Measurements from ENCODE around the gene RASGEF1C.

Gene RASGEF1C

DNA sequence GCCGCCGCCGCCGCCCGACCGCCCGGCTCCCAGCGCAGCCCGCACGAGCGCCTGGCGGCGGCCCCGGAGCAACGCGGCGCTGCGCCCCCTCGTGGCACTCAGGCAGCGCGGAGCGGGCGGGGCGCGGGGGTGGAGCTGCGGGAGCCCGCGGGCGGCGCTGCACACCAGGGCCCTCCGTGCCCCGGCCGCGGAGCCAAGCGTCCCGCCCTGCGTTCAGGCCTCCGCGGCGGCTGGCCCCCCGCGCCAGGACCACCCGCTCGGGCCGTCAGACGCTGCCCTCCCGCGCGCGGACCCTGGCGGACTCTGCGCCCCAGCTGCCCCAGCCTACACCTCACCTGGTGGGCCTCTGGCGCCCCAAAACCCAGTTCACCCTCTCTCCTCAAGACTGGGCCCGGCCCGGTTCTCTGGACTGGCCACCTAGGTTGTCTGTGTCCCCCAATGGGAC is at the start of gene RASGEF1C:
Gene RASGEF1C (minus strand): TSS at position 75 of the 445 bp plus-strand sequence. CDS start 71,159 bp downstream, outside the sequence.
- DNase-seq (ENCODE audit: low spot score), result peak; percentile 44

DNA sequence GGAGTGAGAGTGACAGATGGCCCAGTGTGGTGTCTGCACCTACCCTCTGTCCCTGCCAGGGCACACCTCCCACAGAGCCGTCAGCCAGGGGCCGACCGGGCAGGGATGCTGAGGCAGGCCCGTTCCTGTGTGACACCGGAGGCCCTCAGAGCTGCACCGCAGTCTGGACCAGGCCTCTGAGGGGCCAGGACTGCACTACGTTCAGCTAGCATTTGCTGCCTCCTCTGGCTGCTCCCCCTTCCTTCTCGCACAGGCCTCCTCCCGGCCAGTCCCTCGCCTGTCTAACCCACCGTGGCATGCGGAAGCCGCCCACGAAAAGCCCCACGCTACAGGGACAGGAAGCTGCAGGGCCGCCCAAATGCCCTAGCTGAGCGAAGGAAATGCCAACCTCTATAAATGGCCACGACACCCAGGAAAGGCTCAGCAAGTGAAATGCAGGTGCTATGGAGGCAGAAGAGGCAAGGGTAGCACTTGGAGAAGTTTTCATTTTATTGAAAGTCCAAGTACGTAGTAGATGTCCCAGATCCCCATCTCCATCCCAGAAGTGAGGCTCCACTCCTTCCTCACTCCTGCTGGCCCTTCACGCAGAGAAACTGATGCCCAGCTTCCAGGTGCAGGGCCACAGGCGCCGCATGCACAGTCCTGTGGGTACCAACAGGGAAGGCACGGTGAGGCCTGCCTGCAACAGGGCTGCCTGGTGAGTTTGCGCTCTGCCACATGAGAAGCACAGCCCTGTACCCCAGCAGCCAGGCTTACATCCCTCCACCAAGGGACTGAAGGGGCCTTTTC is 44.2 kb upstream of the RASGEF1C start:
- no peak for DNase-seq (ENCODE audit: low spot score)

DNA sequence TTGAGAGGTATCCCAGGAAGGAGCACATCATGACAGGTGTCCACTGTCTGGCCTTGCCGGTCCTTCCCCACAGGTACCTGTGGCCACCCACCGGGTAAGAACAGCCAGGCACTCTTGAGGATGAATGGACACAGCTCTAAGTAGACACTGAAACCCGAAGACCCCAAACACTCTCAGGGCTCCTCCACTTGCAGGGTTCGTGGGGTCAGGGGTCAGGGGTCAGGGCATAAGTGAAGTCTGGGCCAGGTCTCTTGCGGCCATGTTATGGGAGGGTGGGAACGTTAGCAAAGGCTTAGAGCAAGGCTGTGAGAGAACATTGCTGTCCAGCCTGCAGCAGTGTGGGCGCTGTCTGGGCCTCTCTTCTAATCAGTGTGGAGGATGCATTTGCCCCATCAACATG is 42.9 kb upstream of the RASGEF1C start:
- DNase-seq (ENCODE audit: low spot score), result no peak

DNA sequence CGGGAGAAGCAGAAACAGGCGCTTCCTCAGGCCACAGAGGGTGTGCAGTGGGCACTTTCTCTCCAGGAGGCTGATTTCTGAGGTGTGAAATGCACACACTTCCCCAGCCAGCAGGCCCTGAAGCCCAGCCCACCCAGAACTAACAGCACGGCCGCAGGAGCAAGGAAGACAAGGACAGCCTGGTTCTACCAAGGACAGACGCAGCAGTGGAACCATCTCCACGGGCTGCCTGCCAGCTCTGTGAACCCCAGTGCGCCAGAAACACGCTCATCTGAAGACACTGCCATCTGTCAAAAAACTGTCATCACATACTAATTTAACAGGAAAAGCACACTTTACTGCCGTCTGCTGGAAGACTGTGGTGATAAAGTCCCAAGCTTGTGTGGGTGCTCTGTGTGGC is 42.1 kb upstream of the RASGEF1C start:
- DNase-seq (ENCODE audit: low spot score), result no peak

DNA sequence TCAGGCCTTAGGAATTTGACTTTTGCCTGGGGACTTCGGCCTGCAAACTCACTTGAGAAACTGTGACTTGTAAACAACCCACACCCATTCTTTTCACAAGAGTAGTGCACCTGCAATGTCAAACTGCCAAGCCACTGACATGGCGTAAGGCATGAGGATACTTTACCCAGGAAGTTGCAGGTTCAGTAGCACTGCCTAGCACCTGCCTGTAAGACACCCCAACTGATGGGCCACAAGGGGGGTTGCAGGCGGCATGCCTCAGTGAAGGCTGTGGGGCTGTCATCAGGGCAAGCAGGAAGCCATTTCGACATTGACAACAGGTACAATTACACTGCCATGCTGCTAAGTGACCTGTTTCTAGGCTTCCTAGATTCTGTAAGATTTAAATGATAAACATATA is 41.3 kb upstream of the RASGEF1C start:
- no peak for DNase-seq (ENCODE audit: low spot score)

DNA sequence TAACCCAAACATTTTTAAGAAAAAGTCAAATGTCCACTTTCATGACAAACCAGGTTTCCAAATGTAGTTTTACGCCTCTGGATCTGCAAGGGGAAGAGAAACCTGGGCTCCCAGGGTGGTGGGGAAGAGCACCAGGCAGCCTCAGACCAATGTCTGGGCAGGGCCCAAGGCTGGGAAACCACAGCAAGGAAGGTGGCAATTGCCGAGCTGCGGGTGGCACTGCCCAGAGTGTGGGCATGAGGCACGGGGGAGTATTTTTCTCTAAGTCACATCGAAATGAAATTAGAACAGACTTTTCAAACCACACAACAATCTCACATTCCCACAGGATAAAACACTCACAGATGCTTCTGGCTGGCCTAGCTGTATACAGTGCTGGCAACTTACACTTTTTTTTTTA is 32.6 kb upstream of the RASGEF1C start:
- DNase-seq (ENCODE audit: low spot score), result no peak

DNA sequence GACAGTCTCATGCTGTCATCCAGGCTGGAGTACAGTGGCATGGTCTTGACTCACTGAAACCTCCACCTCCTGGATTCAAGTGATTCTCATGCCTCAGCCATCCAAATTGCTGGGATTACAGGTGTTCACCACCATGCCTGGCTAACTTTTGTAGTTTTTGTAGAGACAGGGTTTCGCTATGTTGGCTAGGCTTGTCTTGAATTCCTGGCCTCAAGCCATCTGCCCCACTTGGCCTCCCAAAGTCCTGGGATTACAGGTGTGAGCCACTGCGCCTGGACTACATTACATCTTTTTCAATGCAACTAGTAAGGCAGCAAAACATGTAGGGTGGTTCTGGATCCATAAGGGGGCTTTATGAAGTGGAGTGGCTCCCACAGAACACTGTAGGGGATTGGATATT is 29.6 kb upstream of the RASGEF1C start:
- no peak for DNase-seq (ENCODE audit: low spot score)

DNA sequence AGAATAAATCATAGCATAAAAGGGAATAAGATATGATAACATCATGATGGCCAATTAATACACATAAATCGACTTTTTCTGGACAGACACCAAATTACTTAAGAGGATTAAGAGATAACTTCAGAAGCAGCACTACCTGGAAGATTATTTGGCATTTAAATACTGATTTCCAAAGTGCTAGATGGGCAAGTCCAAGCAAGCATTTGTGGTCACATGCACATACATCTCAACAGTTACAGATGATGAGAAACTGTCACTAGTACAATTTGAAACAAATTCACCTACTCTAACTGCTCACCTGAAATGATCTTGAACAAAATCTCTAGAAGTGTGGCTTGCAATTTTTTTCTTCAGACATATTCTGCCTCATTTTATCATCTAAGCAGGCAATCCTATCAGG is 26.8 kb upstream of the RASGEF1C start:
- DNase-seq (ENCODE audit: low spot score), result no peak

DNA sequence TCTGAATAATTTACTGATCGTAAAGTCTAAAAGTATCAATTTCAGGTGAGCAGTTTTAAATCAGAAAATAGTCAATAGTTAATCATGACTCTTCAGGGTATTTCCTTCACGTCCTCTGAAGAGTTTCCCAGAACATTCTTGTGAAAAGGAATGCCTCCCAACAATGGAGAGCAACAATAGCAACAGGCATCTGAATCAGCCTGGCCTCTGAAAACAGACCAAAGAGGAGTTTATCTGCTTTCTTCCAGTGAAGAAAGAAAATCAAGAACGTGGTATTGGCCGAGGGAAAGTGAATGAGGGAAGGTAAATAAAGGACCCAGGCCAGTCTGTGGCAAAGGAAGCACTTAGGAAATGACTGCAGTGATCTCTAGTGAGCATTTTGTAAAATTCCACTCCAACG is 26.1 kb upstream of the RASGEF1C start:
- no peak for DNase-seq (ENCODE audit: low spot score)

DNA sequence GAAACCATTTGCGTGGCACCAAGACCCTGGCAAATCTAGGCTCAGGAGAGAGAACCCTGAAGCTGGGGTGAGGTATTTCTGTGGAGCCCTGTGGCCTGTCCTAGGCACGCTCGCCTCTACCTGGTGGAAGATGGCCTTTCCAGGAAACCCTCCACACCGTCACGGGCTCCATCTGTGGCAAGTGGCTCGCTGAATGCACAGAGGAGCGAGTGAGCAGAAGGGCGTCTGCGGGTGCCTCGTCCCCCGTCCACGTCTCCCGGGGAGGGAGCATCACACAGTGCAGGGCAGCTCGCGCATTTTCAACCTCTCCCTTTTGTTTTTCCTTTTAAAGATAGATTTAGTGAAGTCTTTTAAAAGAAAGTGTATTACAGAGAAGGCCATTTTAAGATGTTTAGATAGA is 25.3 kb upstream of the RASGEF1C start:
- no peak for DNase-seq (ENCODE audit: low spot score)

DNA sequence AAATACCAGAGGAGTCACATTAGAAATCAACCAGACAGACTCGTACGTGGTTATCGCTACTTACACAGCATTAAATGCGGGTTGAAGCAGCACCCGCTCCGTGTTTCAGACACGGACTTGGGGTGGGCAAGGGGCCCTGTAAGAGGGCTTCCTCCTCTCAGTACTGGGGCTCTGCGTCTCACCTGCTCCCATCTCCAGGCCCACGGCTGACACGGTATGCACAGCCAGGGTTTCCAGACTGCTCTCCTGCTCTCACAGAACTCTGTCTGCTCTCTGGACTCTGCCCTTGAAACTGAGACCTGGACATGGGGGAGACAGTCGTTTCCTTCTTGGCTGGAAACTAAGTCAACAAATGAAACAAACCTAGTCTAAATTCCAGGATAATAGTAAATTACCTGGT is 24.7 kb upstream of the RASGEF1C start:
- DNase-seq (ENCODE audit: low spot score), result no peak

DNA sequence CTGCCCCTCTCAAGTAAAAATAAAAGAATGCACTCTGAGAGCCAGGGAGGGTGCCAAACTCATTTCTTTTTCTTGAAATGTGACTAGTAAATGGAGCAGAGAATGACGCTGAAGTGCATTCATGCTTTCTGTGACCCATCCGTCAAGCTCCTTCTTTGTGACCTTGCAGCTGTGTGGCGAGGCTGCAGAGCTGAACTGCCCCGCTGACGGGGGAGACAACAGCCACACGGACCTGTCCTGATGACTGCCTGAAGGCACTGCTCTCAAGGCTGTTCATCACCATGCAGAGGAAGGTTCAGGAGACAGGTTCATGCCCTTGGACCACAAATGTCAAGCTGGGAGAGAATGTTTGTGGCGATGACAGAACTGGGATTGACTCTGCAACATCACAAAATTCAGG is 21.0 kb upstream of the RASGEF1C start:
- DNase-seq (ENCODE audit: low spot score), result no peak

DNA sequence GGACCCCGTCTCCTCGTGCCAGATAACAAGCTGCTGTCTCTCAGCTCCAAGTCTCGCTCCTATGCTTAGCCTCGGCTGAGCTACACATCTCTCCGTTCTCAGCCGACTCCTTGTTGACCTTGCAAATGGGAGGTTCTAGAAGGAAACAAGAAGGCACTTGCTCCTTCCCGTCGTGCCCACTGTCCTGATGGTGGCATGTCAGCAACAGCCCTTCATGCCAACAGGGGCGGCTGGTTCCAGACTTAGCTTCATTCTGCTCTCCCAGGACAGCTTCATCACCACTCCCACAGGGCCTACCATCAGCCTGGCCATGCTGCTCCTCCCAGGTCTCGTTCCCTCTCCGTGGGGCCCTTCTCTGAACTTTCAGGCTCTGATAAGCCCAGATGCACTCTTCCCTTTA is 13.0 kb upstream of the RASGEF1C start:
- no peak for DNase-seq (ENCODE audit: low spot score)

DNA sequence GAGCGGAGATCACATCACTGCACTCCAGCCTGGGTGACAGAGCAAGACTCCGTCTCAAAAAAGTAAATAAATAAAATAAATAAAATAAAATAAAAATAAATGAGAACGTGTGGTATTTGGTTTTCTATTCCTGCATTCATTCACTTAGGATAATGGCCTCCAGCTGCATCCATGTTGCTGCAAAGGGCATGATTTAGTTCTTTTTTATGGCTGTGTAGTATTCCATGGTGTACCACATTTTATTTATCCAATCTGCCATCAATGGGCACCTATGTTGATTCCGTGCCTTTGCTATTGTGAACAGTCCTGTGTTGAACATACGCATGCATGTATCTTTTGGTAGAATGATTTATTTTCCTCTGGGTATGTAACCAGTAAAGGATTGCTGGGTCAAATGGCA is 8.8 kb upstream of the RASGEF1C start:
- DNase-seq (ENCODE audit: low spot score), result no peak

DNA sequence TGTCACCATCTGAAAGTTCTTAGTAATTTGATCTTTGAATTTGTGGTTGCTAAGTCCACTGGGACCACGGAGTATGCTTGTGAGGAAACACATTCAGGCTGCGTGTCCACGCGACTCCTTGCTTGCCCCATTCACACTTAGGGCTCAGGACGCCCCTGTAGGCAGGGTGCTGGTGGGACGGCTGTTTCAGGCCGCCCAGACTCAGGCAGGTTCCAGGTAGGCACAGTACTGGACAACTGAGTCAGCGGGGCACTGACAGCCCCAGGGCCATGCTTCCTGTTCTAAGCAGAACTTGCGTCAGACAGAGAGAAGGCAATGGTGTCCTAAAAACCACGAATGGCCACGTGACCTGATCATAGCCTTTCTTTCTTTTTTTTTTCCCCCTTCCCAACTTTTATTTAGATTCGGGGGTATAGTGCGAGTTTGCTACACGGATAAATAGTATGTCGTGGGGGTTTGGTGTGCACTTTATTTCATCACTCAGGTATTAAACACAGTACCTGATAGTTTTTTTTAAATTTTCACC is 7.7 kb upstream of the RASGEF1C start:
- no peak for DNase-seq (ENCODE audit: low spot score)

DNA sequence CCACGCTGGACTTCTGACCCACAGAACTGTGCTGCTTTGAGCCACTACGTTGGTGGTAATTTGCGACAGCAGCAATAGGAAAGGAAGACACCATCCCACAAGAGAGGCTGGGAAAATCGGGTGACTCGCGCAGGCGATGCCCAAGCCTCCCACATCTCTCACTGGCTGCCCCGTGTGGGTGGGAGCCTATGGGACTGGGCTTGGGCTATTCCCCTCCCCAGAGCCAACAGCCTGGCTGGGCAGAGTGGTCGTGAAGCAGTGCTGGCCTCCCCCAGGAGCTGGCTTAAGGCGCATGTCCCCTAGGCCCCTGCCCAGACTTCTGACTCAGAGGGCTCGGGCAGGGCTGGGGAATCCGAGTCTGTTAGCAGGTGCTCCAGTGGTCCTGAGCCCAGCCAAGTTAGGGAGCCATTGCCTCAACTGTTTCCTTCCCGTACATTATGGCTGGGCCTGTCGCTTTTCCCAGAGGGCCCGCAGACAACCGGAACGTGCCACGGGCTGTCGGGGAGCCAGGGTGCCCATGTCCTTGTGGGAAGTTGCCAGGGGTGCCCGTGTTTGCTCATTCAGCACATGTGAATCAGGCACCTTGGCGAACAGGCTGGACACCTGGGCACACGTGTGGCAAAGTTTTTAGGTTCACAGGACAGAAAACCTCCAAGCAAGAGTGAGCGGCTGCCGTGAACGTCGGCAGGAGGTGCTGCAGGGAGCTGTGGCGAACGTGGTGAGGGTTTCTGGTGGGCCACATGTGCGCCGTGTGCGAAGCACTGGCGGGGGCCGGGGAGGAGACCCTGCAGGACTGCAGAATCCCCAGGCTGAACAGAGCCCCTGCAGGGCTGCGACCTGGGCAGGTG is 7.0 kb upstream of the RASGEF1C start:
- DNase-seq (ENCODE audit: low spot score), result no peak

DNA sequence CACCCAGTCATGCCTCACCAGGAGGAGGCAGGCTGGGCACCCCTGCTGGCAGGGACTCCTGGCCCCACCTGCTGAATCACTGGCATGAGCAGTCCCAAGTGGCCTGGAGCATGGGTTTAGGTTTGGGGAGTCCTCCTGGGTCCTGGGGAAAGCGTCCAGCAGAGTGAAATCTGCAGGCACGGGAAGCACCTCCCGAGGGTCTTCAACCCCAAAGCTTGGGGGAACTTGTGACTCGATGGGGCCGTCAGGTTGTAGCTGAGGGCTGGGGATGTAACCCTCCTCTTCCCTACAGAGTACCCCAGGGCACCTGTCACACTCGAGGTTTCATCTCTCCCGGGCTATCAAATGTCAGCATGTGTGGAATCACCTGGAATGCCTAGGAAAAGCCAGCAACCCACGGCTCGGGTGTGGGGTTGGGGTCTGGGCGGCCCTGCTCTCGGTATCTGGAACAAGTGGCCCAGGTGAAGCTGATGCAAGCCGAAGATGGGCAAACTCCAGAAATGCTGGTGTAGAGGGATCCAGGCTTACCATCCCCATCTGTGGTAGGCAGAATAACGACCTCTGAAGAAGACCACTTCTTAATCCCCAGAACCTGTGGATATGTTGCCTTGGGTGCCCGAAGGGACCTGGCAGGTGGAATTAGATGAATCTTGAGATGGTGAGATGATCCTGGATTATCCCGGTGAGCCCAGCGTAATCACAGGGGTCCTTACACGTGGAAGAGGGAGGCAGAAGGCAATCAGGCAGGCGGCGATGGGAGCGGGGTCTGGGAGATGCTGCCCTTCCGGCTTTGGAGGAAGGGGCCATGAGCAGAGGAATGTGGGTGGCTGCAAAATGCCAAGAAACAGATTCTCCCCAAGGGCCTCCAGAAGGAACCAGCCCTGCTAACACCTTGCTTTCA is 6.1 kb upstream of the RASGEF1C start:
- DNase-seq (ENCODE audit: low spot score), result no peak

DNA sequence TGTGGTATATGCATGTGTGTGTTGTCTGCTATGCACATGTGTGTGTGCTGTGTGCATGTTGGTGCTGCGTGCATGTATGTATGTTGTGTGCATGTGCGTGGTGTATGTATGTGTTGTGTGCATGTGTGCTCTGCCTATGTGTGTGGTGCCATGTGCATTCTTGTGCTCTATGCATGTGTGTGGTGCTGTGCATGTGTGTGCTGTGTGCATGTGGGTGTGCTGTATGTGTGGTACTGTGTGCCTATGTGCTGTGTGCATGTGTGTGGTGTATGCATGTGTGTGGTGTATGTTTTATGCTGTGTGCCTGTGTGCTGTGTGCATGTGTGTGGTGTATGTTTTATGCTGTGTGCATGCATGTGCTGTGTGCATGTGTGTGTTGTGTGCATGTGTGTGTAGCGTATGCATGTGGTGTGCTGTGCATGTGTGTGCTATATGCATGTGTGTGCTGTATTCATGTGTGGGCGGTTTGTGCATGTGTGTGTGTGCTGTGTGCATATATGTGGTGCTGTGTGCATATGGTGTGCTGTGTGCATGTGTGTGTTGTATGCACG is 4.7 kb upstream of the RASGEF1C start:
- DNase-seq (ENCODE audit: low spot score), result no peak

DNA sequence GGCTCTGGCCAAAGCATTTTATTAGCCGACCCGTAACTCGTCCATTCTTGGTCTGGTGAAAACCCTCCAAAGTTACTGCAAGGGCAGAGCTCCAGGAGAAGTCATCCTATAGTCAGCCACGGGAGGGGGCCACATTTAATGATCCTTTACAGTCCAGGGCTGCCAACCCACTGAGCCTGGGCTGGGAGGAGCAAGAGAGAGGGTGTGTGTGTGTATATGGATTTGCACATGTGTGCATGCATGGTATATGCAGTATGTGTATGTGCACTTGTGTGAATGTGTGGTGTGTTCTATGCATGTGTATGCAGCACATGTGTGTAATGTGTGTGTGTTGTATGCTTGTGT is 4.2 kb upstream of the RASGEF1C start:
- DNase-seq (ENCODE audit: low spot score), result no peak

DNA sequence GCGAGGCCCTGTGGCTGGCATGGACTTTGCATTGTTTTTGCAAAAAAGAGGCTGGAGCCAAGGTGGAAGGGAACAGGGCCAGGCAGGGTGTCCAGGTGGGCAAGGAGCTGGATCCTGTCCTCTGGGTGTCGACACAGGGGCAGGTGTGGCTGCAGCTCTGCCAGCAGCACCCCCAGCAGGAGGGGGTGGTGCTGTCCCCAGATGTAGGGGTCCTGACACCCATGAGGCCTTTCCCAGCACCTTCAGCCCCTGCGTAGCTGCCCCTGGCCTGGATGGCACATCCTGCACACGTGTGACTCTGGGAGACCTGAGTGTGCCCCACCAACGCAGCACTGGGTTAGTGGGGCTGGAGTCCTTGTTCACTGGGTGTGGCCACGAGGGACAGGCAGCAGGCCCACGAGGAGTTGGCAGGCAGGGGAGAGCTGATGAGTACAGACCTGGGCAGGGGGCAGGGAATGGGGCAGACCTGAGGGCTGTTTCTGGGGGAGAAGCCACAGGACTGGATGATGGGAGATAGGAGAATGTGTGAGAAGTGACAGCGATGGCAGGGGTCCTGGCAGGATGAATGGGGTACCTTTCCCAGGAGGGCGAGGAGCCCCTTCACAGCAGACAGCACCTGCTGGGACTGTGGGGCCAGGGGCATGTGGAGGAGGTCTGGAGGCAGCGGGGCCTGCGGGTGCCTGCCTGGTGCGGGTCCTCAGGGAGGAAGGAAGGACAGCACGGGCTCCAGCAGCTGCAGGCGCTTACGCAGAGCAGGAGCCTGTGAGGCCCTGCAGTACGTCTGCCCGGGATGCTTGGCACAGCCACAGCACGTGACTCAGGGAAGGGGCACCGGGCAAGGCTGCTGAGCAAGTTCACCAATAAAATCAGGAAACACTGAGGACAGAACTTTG is 3.6 kb upstream of the RASGEF1C start:
- no peak for DNase-seq (ENCODE audit: low spot score)

DNA sequence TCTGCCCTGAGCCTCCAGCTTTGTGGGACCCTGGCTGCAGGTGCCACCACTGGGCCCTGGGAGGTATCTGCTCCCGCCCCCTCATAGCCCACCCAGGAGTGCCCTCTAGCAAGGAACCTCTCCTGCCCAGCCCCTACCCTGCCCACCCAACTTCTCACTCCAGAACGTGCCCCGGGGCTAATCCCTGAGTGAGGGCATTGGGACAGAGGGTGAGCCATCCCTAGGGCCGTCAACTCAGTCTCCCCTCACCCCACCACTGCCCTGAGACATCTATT is 2.7 kb upstream of the RASGEF1C start:
- DNase-seq (ENCODE audit: low spot score), result no peak
